ENCODE measurements around the gene SHROOM3.

GRCh38 chr4:76514087-76514486 is 79.1 kb downstream of the SHROOM3 start:
- TF ChIP-seq FOXM1 (IDR thresholded peaks at IDR 0.05; ENCODE audit: borderline replicate concordance, low read depth): no peak
- no peak for TF ChIP-seq TEAD4 (IDR thresholded peaks at IDR 0.05)

Measured in Ishikawa (cell line).